HG02642 (cell line): ENCODE data around the gene TMTC2.
"Not testable (repeated sequence)": the region's sequence is repeated elsewhere in the genome, so short reads cannot be mapped to it uniquely, and the experiment has no call there.

Source experiments
- ATAC-seq: cut with Tn5 transposase; IDR thresholded peaks from one replicate; pipeline ENCODE4 v1.9.1; 2021; ENCODE audit warnings: mild to moderate bottlenecking; ENCODE audit not compliant: unreplicated experiment, poor library complexity

The TMTC2 gene

GRCh38 chr12:82723093-82723492, 36.4 kb downstream of the TMTC2 start:
- no peak for ATAC-seq

- no peak for ATAC-seq
Measured at GRCh38 chr12:82723891-82724290, 37.2 kb downstream of the TMTC2 start.

- ATAC-seq: no peak
Measured at GRCh38 chr12:82725741-82726140, 39.0 kb downstream of the TMTC2 start.

GRCh38 chr12:82727886-82728285, 41.2 kb downstream of the TMTC2 start:
- ATAC-seq: no peak

GRCh38 chr12:82728710-82729109, 42.0 kb downstream of the TMTC2 start:
- ATAC-seq: no peak

GRCh38 chr12:82730953-82731459, 44.3 kb downstream of the TMTC2 start:
- no peak for ATAC-seq

GRCh38 chr12:82740129-82741000, 53.7 kb downstream of the TMTC2 start:
- no peak for ATAC-seq

GRCh38 chr12:82745063-82745674, 58.5 kb downstream of the TMTC2 start:
- ATAC-seq: no peak

GRCh38 chr12:82745807-82746206, 59.1 kb downstream of the TMTC2 start:
- ATAC-seq: no peak

- no peak for ATAC-seq
Measured at GRCh38 chr12:82746668-82747067, 60.0 kb downstream of the TMTC2 start.

GRCh38 chr12:82749015-82749414, 62.3 kb downstream of the TMTC2 start:
- ATAC-seq: no peak

- ATAC-seq: no peak
Measured at GRCh38 chr12:82754856-82755255, 68.2 kb downstream of the TMTC2 start.

GRCh38 chr12:82756303-82756702, 69.6 kb downstream of the TMTC2 start:
- no peak for ATAC-seq

GRCh38 chr12:82757059-82757458, 70.4 kb downstream of the TMTC2 start:
- no peak for ATAC-seq

GRCh38 chr12:82757656-82758055, 71.0 kb downstream of the TMTC2 start:
- no peak for ATAC-seq

- no peak for ATAC-seq
Measured at GRCh38 chr12:82758749-82759330, 72.1 kb downstream of the TMTC2 start.

- no peak for ATAC-seq
Measured at GRCh38 chr12:82760423-82760822, 73.7 kb downstream of the TMTC2 start.

GRCh38 chr12:82765206-82765605, 78.5 kb downstream of the TMTC2 start:
- ATAC-seq: not testable (repeated sequence)

- no peak for ATAC-seq
Measured at GRCh38 chr12:82765971-82766705, 79.4 kb downstream of the TMTC2 start.

GRCh38 chr12:82774666-82775065, 88.0 kb downstream of the TMTC2 start:
- ATAC-seq: no peak

GRCh38 chr12:82780517-82780916, 93.8 kb downstream of the TMTC2 start:
- ATAC-seq: no peak
